Progenitor cell of endocrine pancreas (in vitro differentiated cells): Measurements from ENCODE around the gene GFER. TPM values are rescaled to one million over a fixed set of nuclear protein-coding genes. Genes with fewer than 3 reads are reported as not detected.

Experiments used
- DNase-seq: peaks from one replicate; pipeline ENCODE4 v3.0.0; 2021; ENCODE audit warnings: low spot score; ENCODE audit not compliant: unreplicated experiment
- H3K27ac Mint-ChIP-seq: 2 replicates; pipeline ENCODE4 v1.8.0; 2021; ENCODE audit warnings: mild to moderate bottlenecking, moderate library complexity, mixed read lengths
- H3K27me3 Mint-ChIP-seq: 2 replicates; pipeline ENCODE4 v1.8.0; 2021; ENCODE audit warnings: mixed read lengths
- H3K36me3 Mint-ChIP-seq: 2 replicates; pipeline ENCODE4 v1.8.0; 2022; ENCODE audit warnings: mixed read lengths; ENCODE audit not compliant: insufficient read depth
- H3K4me1 Mint-ChIP-seq: 2 replicates; pipeline ENCODE4 v1.8.0; 2021; ENCODE audit warnings: low read depth, mixed read lengths
- H3K4me3 Mint-ChIP-seq: 2 replicates; pipeline ENCODE4 v1.8.0; 2021; ENCODE audit warnings: low read depth, mild to moderate bottlenecking, moderate library complexity, mixed read lengths
- H3K9me3 Mint-ChIP-seq: 2 replicates; pipeline ENCODE4 v1.8.0; 2021; ENCODE audit warnings: low read depth, mixed read lengths
- total RNA-seq: library from RNA; stranded (reverse); gene quantifications from 2 replicates; pipeline ENCODE4 v1.2.1, GENCODE V29; 2021
- TF ChIP-seq, protein P1 (sequence below): fragments of 200-600 bp; sonication (generic); IDR thresholded peaks from one replicate; pipeline ENCODE4 v1.5.0; 2021; ENCODE audit warnings: antibody characterized with exemption, mild to moderate bottlenecking; ENCODE audit not compliant: unreplicated experiment

The GFER gene
- total RNA-seq, 1 donor from 2014 or later = 32.9 TPM

GRCh38 chr16:1944612-1945199, 39.3 kb upstream of the GFER start:
- Mint-ChIP-seq H3K27me3 (no peaks in the 10 kb centered on the region), H3K27ac (no peak overlapping the region), H3K9me3 (no peaks in the 10 kb centered on the region), H3K4me1 (peaks cover 2% of the 10 kb centered on the region), H3K36me3 (no peaks in the 10 kb centered on the region), H3K4me3 (no peak overlapping the region)
- TF ChIP-seq, protein P1, sequence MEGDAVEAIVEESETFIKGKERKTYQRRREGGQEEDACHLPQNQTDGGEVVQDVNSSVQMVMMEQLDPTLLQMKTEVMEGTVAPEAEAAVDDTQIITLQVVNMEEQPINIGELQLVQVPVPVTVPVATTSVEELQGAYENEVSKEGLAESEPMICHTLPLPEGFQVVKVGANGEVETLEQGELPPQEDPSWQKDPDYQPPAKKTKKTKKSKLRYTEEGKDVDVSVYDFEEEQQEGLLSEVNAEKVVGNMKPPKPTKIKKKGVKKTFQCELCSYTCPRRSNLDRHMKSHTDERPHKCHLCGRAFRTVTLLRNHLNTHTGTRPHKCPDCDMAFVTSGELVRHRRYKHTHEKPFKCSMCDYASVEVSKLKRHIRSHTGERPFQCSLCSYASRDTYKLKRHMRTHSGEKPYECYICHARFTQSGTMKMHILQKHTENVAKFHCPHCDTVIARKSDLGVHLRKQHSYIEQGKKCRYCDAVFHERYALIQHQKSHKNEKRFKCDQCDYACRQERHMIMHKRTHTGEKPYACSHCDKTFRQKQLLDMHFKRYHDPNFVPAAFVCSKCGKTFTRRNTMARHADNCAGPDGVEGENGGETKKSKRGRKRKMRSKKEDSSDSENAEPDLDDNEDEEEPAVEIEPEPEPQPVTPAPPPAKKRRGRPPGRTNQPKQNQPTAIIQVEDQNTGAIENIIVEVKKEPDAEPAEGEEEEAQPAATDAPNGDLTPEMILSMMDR = no peak
- DNase-seq = no peak

GRCh38 chr16:1945559-1946391, 38.2 kb upstream of the GFER start:
- Mint-ChIP-seq H3K36me3 (no peaks in the 10 kb centered on the region), H3K27me3 (no peaks in the 10 kb centered on the region), H3K27ac (no peak overlapping the region), H3K4me1 (peaks cover 2% of the 10 kb centered on the region), H3K9me3 (no peaks in the 10 kb centered on the region), H3K4me3 (no peak overlapping the region)
- TF ChIP-seq, protein P1 = no peak
- no peak for DNase-seq

DNA sequence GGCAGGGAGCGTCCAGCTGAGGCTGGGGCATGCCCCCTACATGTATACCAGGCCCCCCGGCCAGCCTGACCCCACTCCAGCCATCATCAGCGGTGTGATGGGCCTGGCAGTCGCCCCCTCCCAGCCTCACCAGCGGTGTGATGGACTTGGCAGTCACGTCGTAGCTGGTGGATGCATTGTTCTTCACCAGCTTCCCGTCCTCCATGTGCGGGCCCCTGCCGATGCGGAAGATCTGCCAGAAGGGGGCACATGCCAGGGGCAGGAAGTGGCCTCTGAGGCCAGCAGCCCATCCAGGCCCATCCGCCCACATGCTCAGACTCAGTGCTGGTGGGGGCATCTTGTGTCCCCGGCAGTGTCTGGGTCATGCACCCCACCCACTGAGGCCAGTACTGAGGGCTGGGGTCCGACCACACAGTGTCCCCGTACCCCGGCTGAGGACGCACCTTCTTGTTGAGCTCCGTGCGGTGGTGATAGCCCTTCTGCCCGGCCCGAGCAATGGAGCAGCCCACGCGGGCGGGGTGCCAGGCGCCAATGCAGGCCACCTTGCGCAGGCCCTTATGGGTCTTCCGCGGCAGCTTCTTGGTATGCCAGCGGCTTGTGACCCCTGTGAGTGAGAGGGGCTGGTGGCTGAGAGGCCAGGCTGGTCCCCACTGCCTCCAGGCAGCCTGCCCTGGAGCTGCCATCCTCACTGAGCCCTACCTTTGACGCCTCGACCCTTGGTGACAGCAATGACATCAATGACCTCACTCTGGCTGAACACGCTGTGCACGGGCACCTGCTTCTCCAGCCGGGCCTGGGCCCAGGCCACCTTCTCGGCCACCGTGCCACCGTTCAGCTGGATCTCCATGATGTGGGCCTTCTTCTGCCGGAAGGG, 37.3 kb upstream of the GFER start:
- TF ChIP-seq, protein P1 = no peak
- H3K9me3 Mint-ChIP-seq = no peaks in the 10 kb centered on the region
- no peaks in the 10 kb centered on the region for H3K36me3 Mint-ChIP-seq
- no peaks in the 10 kb centered on the region for H3K4me1 Mint-ChIP-seq
- no peaks in the 10 kb centered on the region for H3K27me3 Mint-ChIP-seq
- DNase-seq = no peak
- no peak overlapping the region for H3K4me3 Mint-ChIP-seq
- no peak overlapping the region for H3K27ac Mint-ChIP-seq

- H3K4me1 Mint-ChIP-seq = no peaks in the 10 kb centered on the region
- TF ChIP-seq, protein P1 = no peak
- H3K27me3 Mint-ChIP-seq = peaks cover 2% of the 10 kb centered on the region
- H3K36me3 Mint-ChIP-seq = no peaks in the 10 kb centered on the region
- H3K4me3 Mint-ChIP-seq = no peak overlapping the region
- no peak overlapping the region for H3K27ac Mint-ChIP-seq
- H3K9me3 Mint-ChIP-seq = no peaks in the 10 kb centered on the region
- DNase-seq = no peak
Observed at GRCh38 chr16:1947369-1947670, 36.7 kb upstream of the GFER start.

GRCh38 chr16:1949507-1949906, 34.5 kb upstream of the GFER start:
- Mint-ChIP-seq H3K9me3 (no peaks in the 10 kb centered on the region), H3K4me1 (no peaks in the 10 kb centered on the region), H3K27me3 (peaks cover 7% of the 10 kb centered on the region), H3K27ac (no peak overlapping the region), H3K36me3 (no peaks in the 10 kb centered on the region), H3K4me3 (no peak overlapping the region)
- DNase-seq = no peak
- TF ChIP-seq, protein P1 = no peak
